ENCODE measurements around the gene RALGPS1. TPM values are rescaled to one million over a fixed set of nuclear protein-coding genes. Genes with fewer than 3 reads are reported as not detected.

RALGPS1 gene
- total RNA-seq, 1 experiment from 2014 or later, result 28.5 TPM

DNA sequence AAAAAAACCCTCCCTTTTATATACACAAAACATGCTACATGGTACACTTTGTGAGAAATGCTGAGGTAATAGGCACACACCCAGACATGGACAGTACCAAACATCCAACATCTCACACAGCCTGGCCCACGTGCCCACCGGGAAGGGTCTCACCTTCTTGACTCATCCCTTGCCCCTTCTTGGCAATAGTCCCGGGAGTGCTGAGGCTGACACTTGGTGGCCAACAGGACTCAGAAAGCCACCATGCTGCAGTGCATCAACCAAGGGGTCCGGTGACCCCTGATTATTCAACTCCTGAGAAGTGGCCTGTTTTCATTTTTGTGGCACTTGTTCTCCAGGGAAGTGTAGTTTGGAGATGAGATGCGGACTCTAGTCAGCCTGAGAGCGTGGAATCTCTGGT, 172.8 kb downstream of the RALGPS1 start (continued):
- TF ChIP-seq, protein P1, sequence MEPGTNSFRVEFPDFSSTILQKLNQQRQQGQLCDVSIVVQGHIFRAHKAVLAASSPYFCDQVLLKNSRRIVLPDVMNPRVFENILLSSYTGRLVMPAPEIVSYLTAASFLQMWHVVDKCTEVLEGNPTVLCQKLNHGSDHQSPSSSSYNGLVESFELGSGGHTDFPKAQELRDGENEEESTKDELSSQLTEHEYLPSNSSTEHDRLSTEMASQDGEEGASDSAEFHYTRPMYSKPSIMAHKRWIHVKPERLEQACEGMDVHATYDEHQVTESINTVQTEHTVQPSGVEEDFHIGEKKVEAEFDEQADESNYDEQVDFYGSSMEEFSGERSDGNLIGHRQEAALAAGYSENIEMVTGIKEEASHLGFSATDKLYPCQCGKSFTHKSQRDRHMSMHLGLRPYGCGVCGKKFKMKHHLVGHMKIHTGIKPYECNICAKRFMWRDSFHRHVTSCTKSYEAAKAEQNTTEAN (CRISPR knock-in tag; IDR thresholded peaks at IDR 0.05), result no peak
- TF ChIP-seq HMGA2 (CRISPR knock-in tag; IDR thresholded peaks at IDR 0.05), result no peak
- TF ChIP-seq IRF2 (CRISPR knock-in tag; IDR thresholded peaks at IDR 0.05; ENCODE audit: borderline replicate concordance, low read depth), result no peak
- no peak for TF ChIP-seq SMAD3 (CRISPR knock-in tag; IDR thresholded peaks at IDR 0.05; ENCODE audit: borderline replicate concordance)
- TF ChIP-seq NR2C2 (CRISPR knock-in tag; IDR thresholded peaks at IDR 0.05), result no peak
- TF ChIP-seq ZNF671 (CRISPR knock-in tag; IDR thresholded peaks at IDR 0.05), result no peak
- TF ChIP-seq, protein P2, sequence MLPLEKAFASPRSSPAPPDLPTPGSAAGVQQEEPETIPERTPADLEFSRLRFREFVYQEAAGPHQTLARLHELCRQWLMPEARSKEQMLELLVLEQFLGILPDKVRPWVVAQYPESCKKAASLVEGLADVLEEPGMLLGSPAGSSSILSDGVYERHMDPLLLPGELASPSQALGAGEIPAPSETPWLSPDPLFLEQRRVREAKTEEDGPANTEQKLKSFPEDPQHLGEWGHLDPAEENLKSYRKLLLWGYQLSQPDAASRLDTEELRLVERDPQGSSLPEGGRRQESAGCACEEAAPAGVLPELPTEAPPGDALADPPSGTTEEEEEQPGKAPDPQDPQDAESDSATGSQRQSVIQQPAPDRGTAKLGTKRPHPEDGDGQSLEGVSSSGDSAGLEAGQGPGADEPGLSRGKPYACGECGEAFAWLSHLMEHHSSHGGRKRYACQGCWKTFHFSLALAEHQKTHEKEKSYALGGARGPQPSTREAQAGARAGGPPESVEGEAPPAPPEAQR (CRISPR knock-in tag; IDR thresholded peaks at IDR 0.05), result no peak
- TF ChIP-seq, protein P3, sequence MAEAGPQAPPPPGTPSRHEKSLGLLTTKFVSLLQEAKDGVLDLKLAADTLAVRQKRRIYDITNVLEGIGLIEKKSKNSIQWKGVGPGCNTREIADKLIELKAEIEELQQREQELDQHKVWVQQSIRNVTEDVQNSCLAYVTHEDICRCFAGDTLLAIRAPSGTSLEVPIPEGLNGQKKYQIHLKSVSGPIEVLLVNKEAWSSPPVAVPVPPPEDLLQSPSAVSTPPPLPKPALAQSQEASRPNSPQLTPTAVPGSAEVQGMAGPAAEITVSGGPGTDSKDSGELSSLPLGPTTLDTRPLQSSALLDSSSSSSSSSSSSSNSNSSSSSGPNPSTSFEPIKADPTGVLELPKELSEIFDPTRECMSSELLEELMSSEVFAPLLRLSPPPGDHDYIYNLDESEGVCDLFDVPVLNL (CRISPR knock-in tag; IDR thresholded peaks at IDR 0.05; ENCODE audit: borderline replicate concordance, low read depth), result no peak
- TF ChIP-seq, protein P4, sequence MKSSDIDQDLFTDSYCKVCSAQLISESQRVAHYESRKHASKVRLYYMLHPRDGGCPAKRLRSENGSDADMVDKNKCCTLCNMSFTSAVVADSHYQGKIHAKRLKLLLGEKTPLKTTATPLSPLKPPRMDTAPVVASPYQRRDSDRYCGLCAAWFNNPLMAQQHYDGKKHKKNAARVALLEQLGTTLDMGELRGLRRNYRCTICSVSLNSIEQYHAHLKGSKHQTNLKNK (CRISPR knock-in tag; IDR thresholded peaks at IDR 0.05), result no peak

DNA sequence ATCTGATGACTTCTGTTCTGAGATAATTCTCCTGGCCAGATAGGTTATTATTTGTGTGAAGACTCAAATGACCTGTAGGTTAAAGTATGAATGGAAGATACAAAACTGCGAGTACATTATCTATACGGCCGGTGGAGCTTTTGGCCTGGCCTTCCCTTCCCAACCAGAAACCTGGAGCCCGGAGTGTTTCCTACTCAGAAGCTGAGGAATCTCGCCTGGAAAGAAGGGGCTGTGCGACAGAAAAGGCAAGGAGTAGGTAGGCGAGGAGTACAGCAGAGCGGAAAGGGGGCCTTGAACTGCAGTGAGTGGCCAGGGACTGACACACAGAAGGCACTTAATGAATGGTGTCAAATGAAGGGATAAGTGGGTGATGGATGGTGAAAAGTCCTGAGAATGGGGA, 173.3 kb downstream of the RALGPS1 start:
- no peaks in the 10 kb centered on the region for H3K27me3 Mint-ChIP-seq (ENCODE audit: low read depth)
- no peak overlapping the region for H3K4me3 Mint-ChIP-seq
- H3K27ac Mint-ChIP-seq, result no peak overlapping the region
- no peaks in the 10 kb centered on the region for H3K4me1 Mint-ChIP-seq
- H3K9me3 Mint-ChIP-seq, result no peaks in the 10 kb centered on the region
- TF ChIP-seq, protein P5, sequence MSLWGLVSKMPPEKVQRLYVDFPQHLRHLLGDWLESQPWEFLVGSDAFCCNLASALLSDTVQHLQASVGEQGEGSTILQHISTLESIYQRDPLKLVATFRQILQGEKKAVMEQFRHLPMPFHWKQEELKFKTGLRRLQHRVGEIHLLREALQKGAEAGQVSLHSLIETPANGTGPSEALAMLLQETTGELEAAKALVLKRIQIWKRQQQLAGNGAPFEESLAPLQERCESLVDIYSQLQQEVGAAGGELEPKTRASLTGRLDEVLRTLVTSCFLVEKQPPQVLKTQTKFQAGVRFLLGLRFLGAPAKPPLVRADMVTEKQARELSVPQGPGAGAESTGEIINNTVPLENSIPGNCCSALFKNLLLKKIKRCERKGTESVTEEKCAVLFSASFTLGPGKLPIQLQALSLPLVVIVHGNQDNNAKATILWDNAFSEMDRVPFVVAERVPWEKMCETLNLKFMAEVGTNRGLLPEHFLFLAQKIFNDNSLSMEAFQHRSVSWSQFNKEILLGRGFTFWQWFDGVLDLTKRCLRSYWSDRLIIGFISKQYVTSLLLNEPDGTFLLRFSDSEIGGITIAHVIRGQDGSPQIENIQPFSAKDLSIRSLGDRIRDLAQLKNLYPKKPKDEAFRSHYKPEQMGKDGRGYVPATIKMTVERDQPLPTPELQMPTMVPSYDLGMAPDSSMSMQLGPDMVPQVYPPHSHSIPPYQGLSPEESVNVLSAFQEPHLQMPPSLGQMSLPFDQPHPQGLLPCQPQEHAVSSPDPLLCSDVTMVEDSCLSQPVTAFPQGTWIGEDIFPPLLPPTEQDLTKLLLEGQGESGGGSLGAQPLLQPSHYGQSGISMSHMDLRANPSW (CRISPR knock-in tag; conservative IDR thresholded peaks at IDR 0.05; ENCODE audit: low read depth), result no peak
- TF ChIP-seq MYBL2 (CRISPR knock-in tag; IDR thresholded peaks at IDR 0.05) (no peak), ATF1 (CRISPR knock-in tag; IDR thresholded peaks at IDR 0.05) (no peak)
- TF ChIP-seq, protein P4 (CRISPR knock-in tag; IDR thresholded peaks at IDR 0.05), result no peak
- ATAC-seq (no peak), DNase-seq (ENCODE audit: low spot score) (no peak)
- H3K36me3 Mint-ChIP-seq, result no peaks in the 10 kb centered on the region
- ChIA-PET CTCF (no interaction called here), POLR2A (no interaction called here)

DNA sequence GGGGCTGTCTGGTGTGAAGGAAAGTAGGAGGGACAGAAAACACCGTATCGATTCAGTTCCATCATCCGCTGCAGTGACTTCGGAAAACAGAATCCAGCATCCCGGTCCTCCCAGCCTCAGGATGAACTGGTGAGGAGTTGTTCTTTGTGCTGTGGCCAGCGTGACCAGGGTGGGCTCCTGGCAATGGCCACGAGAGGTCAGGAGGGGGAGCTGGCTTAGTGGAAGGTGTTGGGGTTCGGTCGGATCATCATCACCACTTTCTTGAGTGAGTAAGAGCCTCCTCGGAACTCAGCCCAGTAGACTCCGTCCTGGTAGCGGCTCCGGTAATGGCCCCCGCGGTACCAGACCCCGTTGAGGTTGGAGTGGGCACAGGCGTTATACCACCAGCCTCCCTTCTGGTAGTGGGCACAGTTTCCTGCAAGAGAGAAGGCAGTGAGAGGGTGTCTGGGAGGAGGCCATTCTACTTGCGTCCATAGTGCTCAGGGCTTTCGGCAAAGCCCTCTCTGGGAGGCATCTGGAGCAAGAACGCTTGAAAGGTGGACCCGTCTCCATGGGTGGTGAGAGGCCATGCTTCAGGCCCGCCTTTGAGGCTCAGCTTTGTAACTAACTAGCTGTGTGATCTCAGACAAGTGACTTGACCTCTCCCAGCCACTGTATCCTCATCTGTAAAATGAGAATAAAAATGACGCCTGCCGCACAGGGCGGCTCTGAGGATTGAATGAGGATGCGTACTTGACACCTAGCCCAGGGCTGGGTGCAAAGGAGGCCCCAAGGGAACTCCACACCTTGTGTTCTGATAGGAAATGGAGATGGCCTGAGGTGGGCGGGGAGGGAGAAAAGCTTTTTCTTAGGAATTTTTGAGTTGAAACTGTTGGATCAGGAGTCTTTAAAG, 174.4 kb downstream of the RALGPS1 start:
- CTCF ChIA-PET, result interaction anchor here (0.5 to 0.9 kb wide), 3 partner anchors 11 to 110 kb away, joined by 3 to 4 read pairs (median 3); no protein-coding TSS in a partner anchor
- no peak overlapping the region for H3K4me3 Mint-ChIP-seq
- H3K9me3 Mint-ChIP-seq, result no peaks in the 10 kb centered on the region
- H3K27ac Mint-ChIP-seq, result no peak overlapping the region
- H3K36me3 Mint-ChIP-seq, result no peaks in the 10 kb centered on the region
- ATAC-seq (no peak), DNase-seq (ENCODE audit: low spot score) (no peak)
- H3K4me1 Mint-ChIP-seq, result no peaks in the 10 kb centered on the region
- no peaks in the 10 kb centered on the region for H3K27me3 Mint-ChIP-seq (ENCODE audit: low read depth)
- POLR2A ChIA-PET, result no interaction called here
- TF ChIP-seq, protein P6, sequence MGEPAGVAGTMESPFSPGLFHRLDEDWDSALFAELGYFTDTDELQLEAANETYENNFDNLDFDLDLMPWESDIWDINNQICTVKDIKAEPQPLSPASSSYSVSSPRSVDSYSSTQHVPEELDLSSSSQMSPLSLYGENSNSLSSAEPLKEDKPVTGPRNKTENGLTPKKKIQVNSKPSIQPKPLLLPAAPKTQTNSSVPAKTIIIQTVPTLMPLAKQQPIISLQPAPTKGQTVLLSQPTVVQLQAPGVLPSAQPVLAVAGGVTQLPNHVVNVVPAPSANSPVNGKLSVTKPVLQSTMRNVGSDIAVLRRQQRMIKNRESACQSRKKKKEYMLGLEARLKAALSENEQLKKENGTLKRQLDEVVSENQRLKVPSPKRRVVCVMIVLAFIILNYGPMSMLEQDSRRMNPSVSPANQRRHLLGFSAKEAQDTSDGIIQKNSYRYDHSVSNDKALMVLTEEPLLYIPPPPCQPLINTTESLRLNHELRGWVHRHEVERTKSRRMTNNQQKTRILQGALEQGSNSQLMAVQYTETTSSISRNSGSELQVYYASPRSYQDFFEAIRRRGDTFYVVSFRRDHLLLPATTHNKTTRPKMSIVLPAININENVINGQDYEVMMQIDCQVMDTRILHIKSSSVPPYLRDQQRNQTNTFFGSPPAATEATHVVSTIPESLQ (CRISPR knock-in tag; IDR thresholded peaks at IDR 0.05), result no peak
- TF ChIP-seq FOXK1 (CRISPR knock-in tag; IDR thresholded peaks at IDR 0.05) (no peak), ZNF423 (CRISPR knock-in tag; IDR thresholded peaks at IDR 0.05) (no peak), HMGA2 (CRISPR knock-in tag; IDR thresholded peaks at IDR 0.05) (no peak), SMAD4 (CRISPR knock-in tag; IDR thresholded peaks at IDR 0.05) (no peak), ESRRA (CRISPR knock-in tag; IDR thresholded peaks at IDR 0.05; ENCODE audit: borderline replicate concordance) (no peak), NR2C2 (CRISPR knock-in tag; IDR thresholded peaks at IDR 0.05) (no peak), KAT7 (CRISPR knock-in tag; IDR thresholded peaks at IDR 0.05; ENCODE audit: borderline replicate concordance) (no peak)
- TF ChIP-seq, protein P7, sequence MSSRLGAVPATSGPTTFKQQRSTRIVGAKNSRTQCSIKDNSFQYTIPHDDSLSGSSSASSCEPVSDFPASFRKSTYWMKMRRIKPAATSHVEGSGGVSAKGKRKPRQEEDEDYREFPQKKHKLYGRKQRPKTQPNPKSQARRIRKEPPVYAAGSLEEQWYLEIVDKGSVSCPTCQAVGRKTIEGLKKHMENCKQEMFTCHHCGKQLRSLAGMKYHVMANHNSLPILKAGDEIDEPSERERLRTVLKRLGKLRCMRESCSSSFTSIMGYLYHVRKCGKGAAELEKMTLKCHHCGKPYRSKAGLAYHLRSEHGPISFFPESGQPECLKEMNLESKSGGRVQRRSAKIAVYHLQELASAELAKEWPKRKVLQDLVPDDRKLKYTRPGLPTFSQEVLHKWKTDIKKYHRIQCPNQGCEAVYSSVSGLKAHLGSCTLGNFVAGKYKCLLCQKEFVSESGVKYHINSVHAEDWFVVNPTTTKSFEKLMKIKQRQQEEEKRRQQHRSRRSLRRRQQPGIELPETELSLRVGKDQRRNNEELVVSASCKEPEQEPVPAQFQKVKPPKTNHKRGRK (CRISPR knock-in tag; IDR thresholded peaks at IDR 0.05; ENCODE audit: borderline replicate concordance), result no peak
